Ovary (tissue), 3 donors: ENCODE results near the gene DTX1.

ENCODE experiments used
- CTCF ChIP-seq, 3 donors: fragments of 450-650 bp in 2 of 3; fragments of 200-600 bp in 1 of 3; IDR thresholded peaks; one replicate each; pipeline versions ENCODE4 v1.5.1 to v1.8.0; 2016 to 2022; ENCODE audit warnings: antibody characterized with exemption in 3 of 3, mild to moderate bottlenecking in 1 of 3
- POLR2A ChIP-seq: fragments of 450-650 bp; IDR thresholded peaks from one replicate; pipeline ENCODE4 v1.6.1; 2017; ENCODE audit warnings: antibody characterized with exemption, mild to moderate bottlenecking, moderate library complexity
- donor health status: DM: no; HTN: no; CAD: no.

DNA sequence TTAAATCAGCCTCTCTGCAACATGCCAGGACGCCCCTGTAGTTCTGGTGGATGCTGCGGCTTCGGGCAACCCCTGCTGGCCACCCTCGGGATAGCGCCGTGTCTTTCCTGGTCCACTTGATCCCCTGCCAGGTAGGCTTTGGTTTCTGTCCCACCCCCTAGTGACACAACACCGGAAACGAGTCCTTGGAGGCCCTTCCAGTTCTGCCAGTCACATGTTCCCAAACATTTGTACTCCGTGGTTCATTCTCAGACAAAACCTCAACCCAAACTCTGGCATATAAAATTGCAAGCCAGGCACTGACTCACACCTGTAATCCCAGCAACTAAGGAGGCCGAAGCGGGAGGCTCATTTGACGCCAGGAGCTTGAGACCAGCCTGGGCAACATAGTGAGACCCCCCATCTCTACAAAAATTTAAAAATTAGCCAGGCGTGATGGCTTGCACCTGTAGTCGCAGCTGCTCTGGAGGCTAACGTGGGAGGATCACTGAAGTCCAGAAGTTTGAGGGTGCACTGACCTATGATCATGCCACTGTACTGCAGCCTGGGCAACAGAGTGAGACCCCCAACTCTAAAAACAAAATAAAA, 42.0 kb downstream of the DTX1 start:
- TF ChIP-seq POLR2A = no peak
- TF ChIP-seq CTCF (IDR thresholded peaks at IDR 0.05) = peak in 2 of 3 donors; percentile 34 to 37
